Mesendoderm (in vitro differentiated cells): Measurements from ENCODE around the gene PRR5L.

ENCODE experiments used
- DNase-seq: peaks from one replicate; pipeline ENCODE4 v3.0.0; 2013
- H2AK5ac ChIP-seq: 2 replicates; pipeline ENCODE4 v1.6.1; 2013; ENCODE audit warnings: low read length, inconsistent platforms
- H2BK120ac ChIP-seq: 2 replicates; pipeline ENCODE4 v1.6.1; 2013; ENCODE audit warnings: low read depth, mild to moderate bottlenecking, low read length, moderate library complexity, mixed read lengths
- H2BK15ac ChIP-seq: replicated peaks from 2 replicates; pipeline ENCODE4 v1.6.1; 2013; ENCODE audit warnings: low read depth, mild to moderate bottlenecking, moderate library complexity
- H2BK5ac ChIP-seq: 2 replicates; pipeline ENCODE4 v1.6.1; 2013; ENCODE audit warnings: low read length, inconsistent platforms
- H3K18ac ChIP-seq: 2 replicates; pipeline ENCODE4 v1.6.1; 2013; ENCODE audit warnings: mild to moderate bottlenecking, low read length, mixed read lengths
- H3K23ac ChIP-seq: one replicate; pipeline ENCODE4 v1.6.1; 2013; ENCODE audit warnings: low read length
- H3K27ac ChIP-seq: 2 replicates; pipeline ENCODE4 v1.5.1; 2013; ENCODE audit warnings: low read depth, mild to moderate bottlenecking, inconsistent platforms, low read length, moderate library complexity
- H3K27me3 ChIP-seq: 2 replicates; pipeline ENCODE4 v1.6.1; 2013; ENCODE audit warnings: low read length, control low read depth, mild to moderate bottlenecking, inconsistent platforms; ENCODE audit not compliant: insufficient read depth, poor library complexity
- H3K36me3 ChIP-seq: 2 replicates; pipeline ENCODE4 v1.6.1; 2013; ENCODE audit warnings: low read length, inconsistent platforms; ENCODE audit not compliant: control insufficient read depth, insufficient read depth
- H3K4ac ChIP-seq: one replicate; pipeline ENCODE4 v1.6.1; 2013; ENCODE audit warnings: low read depth, mild to moderate bottlenecking, low read length, moderate library complexity
- H3K4me1 ChIP-seq: 2 replicates; pipeline ENCODE4 v1.6.1; 2013; ENCODE audit warnings: low read depth, low read length, inconsistent platforms; ENCODE audit not compliant: control insufficient read depth
- H3K4me2 ChIP-seq: 2 replicates; pipeline ENCODE4 v1.6.1; 2013; ENCODE audit warnings: low read length
- H3K4me3 ChIP-seq: 2 replicates; pipeline ENCODE4 v1.5.1; 2013; ENCODE audit warnings: mild to moderate bottlenecking, low read length
- H3K56ac ChIP-seq: one replicate; pipeline ENCODE4 v1.6.1; 2013; ENCODE audit warnings: low read length
- H3K79me1 ChIP-seq: 2 replicates; pipeline ENCODE4 v1.6.1; 2013; ENCODE audit warnings: low read length, inconsistent platforms
- H3K79me2 ChIP-seq: 2 replicates; pipeline ENCODE4 v1.6.1; 2013; ENCODE audit warnings: mild to moderate bottlenecking, low read length; ENCODE audit not compliant: control insufficient read depth, insufficient read depth
- H3K9ac ChIP-seq: 2 replicates; pipeline ENCODE4 v1.6.1; 2013; ENCODE audit warnings: low read length, inconsistent platforms
- H4K5ac ChIP-seq: one replicate; pipeline ENCODE4 v1.6.1; 2013; ENCODE audit warnings: low read length
- H4K8ac ChIP-seq: one replicate; pipeline ENCODE4 v1.6.1; 2013; ENCODE audit warnings: low read depth, mild to moderate bottlenecking, control low read depth, low read length, moderate library complexity
- WGBS: extraction: QIAGEN DNeasy Blood & Tissue Kit; methylation state at CpG from one replicate; pipeline ENCODE4 v1.1.7; 2013; ENCODE audit warnings: low lambda C conversion rate, missing lambda C conversion rate; ENCODE audit not compliant: insufficient coverage; ENCODE audit errors: extremely low coverage; 5-methylcytosine and 5-hydroxymethylcytosine counted together

The PRR5L gene

GRCh38 chr11:36309779-36310178 is 13.7 kb downstream of the PRR5L start:
- H4K8ac ChIP-seq, result no peak overlapping the region
- H3K18ac ChIP-seq, result no peak overlapping the region
- H2AK5ac ChIP-seq, result no peak overlapping the region
- H3K4me1 ChIP-seq, result no peaks in the 10 kb centered on the region
- no peaks in the 10 kb centered on the region for H3K79me1 ChIP-seq
- no peak overlapping the region for H3K4me3 ChIP-seq
- no peak overlapping the region for H2BK15ac ChIP-seq
- no peak overlapping the region for H3K9ac ChIP-seq
- no peak overlapping the region for H3K4ac ChIP-seq
- no peak overlapping the region for H3K4me2 ChIP-seq
- H2BK5ac ChIP-seq, result no peak overlapping the region
- no peak for DNase-seq
- no peak overlapping the region for H2BK120ac ChIP-seq
- no peaks in the 10 kb centered on the region for H3K79me2 ChIP-seq
- no peaks in the 10 kb centered on the region for H3K36me3 ChIP-seq
- no peak overlapping the region for H3K56ac ChIP-seq
- H3K27me3 ChIP-seq, result no peaks in the 10 kb centered on the region
- H4K5ac ChIP-seq, result no peak overlapping the region
- no peak overlapping the region for H3K23ac ChIP-seq
- WGBS, result no CpG with 5 or more reads among the region's 4 CpGs
- H3K27ac ChIP-seq, result no peak overlapping the region

GRCh38 chr11:36311926-36312595 is 16.0 kb downstream of the PRR5L start:
- no peak for DNase-seq
- Histone ChIP-seq H2AK5ac (no peak overlapping the region), H2BK120ac (no peak overlapping the region), H3K23ac (no peak overlapping the region), H3K4me2 (no peak overlapping the region), H2BK15ac (no peak overlapping the region), H4K8ac (no peak overlapping the region), H3K18ac (no peak overlapping the region), H3K27ac (no peak overlapping the region), H3K27me3 (no peaks in the 10 kb centered on the region), H3K56ac (no peak overlapping the region), H3K36me3 (no peaks in the 10 kb centered on the region), H4K5ac (no peak overlapping the region), H2BK5ac (no peak overlapping the region), H3K79me2 (no peaks in the 10 kb centered on the region), H3K4me1 (no peaks in the 10 kb centered on the region), H3K4me3 (no peak overlapping the region), H3K4ac (no peak overlapping the region), H3K9ac (no peak overlapping the region), H3K79me1 (no peaks in the 10 kb centered on the region)
- no CpG with 5 or more reads among the region's 4 CpGs for WGBS

- H2BK5ac ChIP-seq, result no peak overlapping the region
- DNase-seq, result no peak
Measured at GRCh38 chr11:36312611-36313472, 16.8 kb downstream of the PRR5L start.

GRCh38 chr11:36313750-36314433 is 17.8 kb downstream of the PRR5L start:
- no peak overlapping the region for H3K18ac ChIP-seq
- no peak overlapping the region for H3K27ac ChIP-seq
- no peak overlapping the region for H4K5ac ChIP-seq
- H2BK5ac ChIP-seq, result no peak overlapping the region
- no peaks in the 10 kb centered on the region for H3K79me2 ChIP-seq
- WGBS, result no CpG with 5 or more reads among the region's 3 CpGs
- H3K4ac ChIP-seq, result no peak overlapping the region
- no peak overlapping the region for H3K56ac ChIP-seq
- no peak overlapping the region for H2BK120ac ChIP-seq
- H3K23ac ChIP-seq, result no peak overlapping the region
- no peak overlapping the region for H3K4me2 ChIP-seq
- no peaks in the 10 kb centered on the region for H3K27me3 ChIP-seq
- no peak for DNase-seq
- no peak overlapping the region for H3K9ac ChIP-seq
- H3K4me3 ChIP-seq, result no peak overlapping the region
- H3K79me1 ChIP-seq, result no peaks in the 10 kb centered on the region
- no peaks in the 10 kb centered on the region for H3K36me3 ChIP-seq
- H3K4me1 ChIP-seq, result no peaks in the 10 kb centered on the region
- H4K8ac ChIP-seq, result no peak overlapping the region
- H2BK15ac ChIP-seq, result no peak overlapping the region
- no peak overlapping the region for H2AK5ac ChIP-seq

More at GRCh38 chr11:36312611-36313472, 16.8 kb downstream of the PRR5L start:
- H2BK120ac ChIP-seq, result no peak overlapping the region
- no peak overlapping the region for H3K56ac ChIP-seq
- no peaks in the 10 kb centered on the region for H3K4me1 ChIP-seq
- no peak overlapping the region for H3K9ac ChIP-seq
- no peak overlapping the region for H4K8ac ChIP-seq
- H4K5ac ChIP-seq, result no peak overlapping the region
- H3K27me3 ChIP-seq, result no peaks in the 10 kb centered on the region
- H3K79me1 ChIP-seq, result no peaks in the 10 kb centered on the region
- no peak overlapping the region for H2BK15ac ChIP-seq
- H2AK5ac ChIP-seq, result no peak overlapping the region
- no CpG with 5 or more reads among the region's 6 CpGs for WGBS
- no peak overlapping the region for H3K4ac ChIP-seq
- H3K18ac ChIP-seq, result no peak overlapping the region
- no peak overlapping the region for H3K23ac ChIP-seq
- no peaks in the 10 kb centered on the region for H3K36me3 ChIP-seq
- no peak overlapping the region for H3K4me2 ChIP-seq
- H3K4me3 ChIP-seq, result no peak overlapping the region
- H3K27ac ChIP-seq, result no peak overlapping the region
- no peaks in the 10 kb centered on the region for H3K79me2 ChIP-seq

GRCh38 chr11:36314434-36314767 is 18.3 kb downstream of the PRR5L start:
- Histone ChIP-seq H2BK120ac (no peak overlapping the region), H3K9ac (no peak overlapping the region), H3K4me1 (no peaks in the 10 kb centered on the region), H2BK15ac (no peak overlapping the region), H4K8ac (no peak overlapping the region), H3K4me2 (no peak overlapping the region), H3K79me1 (no peaks in the 10 kb centered on the region), H4K5ac (no peak overlapping the region), H3K79me2 (no peaks in the 10 kb centered on the region), H3K4me3 (no peak overlapping the region), H3K23ac (no peak overlapping the region), H3K56ac (no peak overlapping the region), H3K27me3 (no peaks in the 10 kb centered on the region), H3K18ac (no peak overlapping the region), H3K4ac (no peak overlapping the region), H2AK5ac (no peak overlapping the region), H3K27ac (no peak overlapping the region), H2BK5ac (no peak overlapping the region), H3K36me3 (no peaks in the 10 kb centered on the region)
- no CpG with 5 or more reads among the region's 6 CpGs for WGBS
- DNase-seq, result no peak
